ENCODE results near the gene AQR. TPM values are rescaled to one million over a fixed set of nuclear protein-coding genes. Genes with fewer than 3 reads are reported as not detected.
"Not testable (repeated sequence)": the region's sequence is repeated elsewhere in the genome, so short reads cannot be mapped to it uniquely, and the experiment has no call there.

Gene AQR
- total and polyA plus RNA-seq, 3 donors from 2014 or later: 37.6 to 39.2 (median 38.5) TPM

DNA sequence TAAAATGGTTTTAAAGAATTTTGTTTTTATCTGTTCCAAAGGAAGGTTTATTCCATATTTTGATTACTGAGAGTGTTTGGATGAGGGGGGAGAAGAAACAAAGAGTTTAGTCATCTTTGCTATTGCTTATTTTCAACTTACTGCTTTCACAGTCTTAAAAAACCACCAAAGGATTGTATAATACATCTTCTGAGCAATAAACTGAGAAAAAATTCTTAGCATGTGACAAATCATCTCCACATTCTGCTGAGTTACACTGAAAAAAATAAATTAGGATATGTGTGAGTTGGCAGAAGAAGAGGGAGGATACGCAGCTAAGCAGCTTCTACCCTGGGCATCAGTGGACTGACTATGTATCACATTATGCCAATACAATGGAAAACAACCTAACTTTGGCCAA, 151.0 kb downstream of the AQR start:
- no peaks in the 10 kb centered on the region for H3K4me1 ChIP-seq
- WGBS, 2 donors: 94 to 98% methylated on average over 1 of the region's 1 CpG
- H3K27ac ChIP-seq: no peak overlapping the region
- no peaks in the 10 kb centered on the region for H3K9me3 ChIP-seq
- no peak overlapping the region for H3K4me3 ChIP-seq
- H3K36me3 ChIP-seq (ENCODE audit: low read depth, missing control alignments): no peaks in the 10 kb centered on the region
- H3K27me3 ChIP-seq: no peaks in the 10 kb centered on the region
- DNase-seq: no peak
- no peak for TF ChIP-seq POLR2A (IDR thresholded peaks at IDR 0.05)
- TF ChIP-seq, protein P1, sequence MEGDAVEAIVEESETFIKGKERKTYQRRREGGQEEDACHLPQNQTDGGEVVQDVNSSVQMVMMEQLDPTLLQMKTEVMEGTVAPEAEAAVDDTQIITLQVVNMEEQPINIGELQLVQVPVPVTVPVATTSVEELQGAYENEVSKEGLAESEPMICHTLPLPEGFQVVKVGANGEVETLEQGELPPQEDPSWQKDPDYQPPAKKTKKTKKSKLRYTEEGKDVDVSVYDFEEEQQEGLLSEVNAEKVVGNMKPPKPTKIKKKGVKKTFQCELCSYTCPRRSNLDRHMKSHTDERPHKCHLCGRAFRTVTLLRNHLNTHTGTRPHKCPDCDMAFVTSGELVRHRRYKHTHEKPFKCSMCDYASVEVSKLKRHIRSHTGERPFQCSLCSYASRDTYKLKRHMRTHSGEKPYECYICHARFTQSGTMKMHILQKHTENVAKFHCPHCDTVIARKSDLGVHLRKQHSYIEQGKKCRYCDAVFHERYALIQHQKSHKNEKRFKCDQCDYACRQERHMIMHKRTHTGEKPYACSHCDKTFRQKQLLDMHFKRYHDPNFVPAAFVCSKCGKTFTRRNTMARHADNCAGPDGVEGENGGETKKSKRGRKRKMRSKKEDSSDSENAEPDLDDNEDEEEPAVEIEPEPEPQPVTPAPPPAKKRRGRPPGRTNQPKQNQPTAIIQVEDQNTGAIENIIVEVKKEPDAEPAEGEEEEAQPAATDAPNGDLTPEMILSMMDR (IDR thresholded peaks at IDR 0.05): no peak
- intact Hi-C loops (cut with DNase I; ENCODE audit: low total_unique reads): no loop called here

DNA sequence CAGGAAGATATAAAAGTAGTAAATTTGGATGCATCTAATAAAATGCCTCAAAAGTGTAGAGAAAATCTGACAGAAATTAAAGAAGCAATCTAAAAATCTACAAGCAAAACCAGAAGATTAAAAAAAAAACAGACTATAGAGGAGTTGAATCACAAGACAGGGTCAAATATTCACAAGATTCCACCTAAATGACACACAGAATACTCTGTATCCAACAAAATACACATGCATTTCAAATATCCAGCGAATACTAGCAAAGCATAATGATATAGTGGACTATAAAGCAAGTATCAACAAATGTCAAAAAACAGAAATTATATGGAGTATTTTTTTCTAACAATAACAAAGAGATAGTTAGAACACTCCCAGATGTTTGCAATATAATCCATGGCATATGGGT, 153.7 kb downstream of the AQR start:
- Histone ChIP-seq H3K36me3 (ENCODE audit: low read depth, missing control alignments) (no peaks in the 10 kb centered on the region), H3K27ac (no peak overlapping the region), H3K4me3 (no peak overlapping the region), H3K27me3 (no peaks in the 10 kb centered on the region), H3K4me1 (no peaks in the 10 kb centered on the region), H3K9me3 (no peaks in the 10 kb centered on the region)
- 78 to 84% methylated on average over 1 of the region's 1 CpG for WGBS, 2 donors
- intact Hi-C loops (cut with DNase I; ENCODE audit: low total_unique reads): no loop called here
- DNase-seq: no peak
- TF ChIP-seq, protein P1 (IDR thresholded peaks at IDR 0.05): no peak
- no peak for TF ChIP-seq POLR2A (IDR thresholded peaks at IDR 0.05)

DNA sequence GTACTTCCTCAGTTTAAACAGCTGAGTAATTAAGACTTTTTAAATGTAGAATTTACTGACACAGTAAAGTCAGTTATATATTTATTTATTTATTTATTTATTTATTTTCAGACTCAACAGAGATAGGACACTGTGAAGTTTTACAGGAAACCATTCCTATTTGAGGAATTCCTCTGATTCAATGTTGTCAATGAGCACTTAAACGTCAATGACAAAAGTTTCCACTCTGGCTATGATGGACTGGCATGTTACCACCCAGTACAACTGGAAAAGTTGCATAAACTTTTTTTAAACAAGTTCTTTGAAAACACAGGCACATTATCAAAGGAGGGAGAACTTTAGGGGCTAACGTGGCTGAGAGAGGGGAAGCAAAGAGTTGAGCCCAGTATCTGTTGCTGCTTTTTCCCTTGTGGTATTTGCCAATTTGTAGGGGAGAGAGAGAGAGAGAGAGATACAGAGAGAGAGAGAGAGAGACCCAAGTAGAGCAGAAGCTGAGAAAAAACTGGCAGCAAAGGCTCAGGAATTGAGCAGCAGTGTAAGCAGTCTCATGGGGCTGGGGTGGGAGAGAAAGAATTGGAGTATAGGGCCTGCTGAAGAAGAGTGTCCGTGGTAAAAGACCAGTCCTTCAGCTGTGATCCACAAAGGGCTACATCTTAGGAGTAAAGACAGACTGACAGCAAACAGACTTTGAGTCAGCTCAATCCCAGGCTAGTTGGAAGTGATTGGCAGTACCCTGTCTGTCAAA, 155.9 kb downstream of the AQR start:
- Histone ChIP-seq H3K27ac (no peak overlapping the region), H3K27me3 (no peaks in the 10 kb centered on the region), H3K4me3 (no peak overlapping the region), H3K9me3 (no peaks in the 10 kb centered on the region), H3K36me3 (ENCODE audit: low read depth, missing control alignments) (no peaks in the 10 kb centered on the region), H3K4me1 (no peaks in the 10 kb centered on the region)
- no peak for TF ChIP-seq POLR2A (IDR thresholded peaks at IDR 0.05)
- TF ChIP-seq, protein P1 (IDR thresholded peaks at IDR 0.05): no peak
- DNase-seq: no peak
- intact Hi-C loops (cut with DNase I; ENCODE audit: low total_unique reads): no loop called here
- WGBS, 2 donors: 56 to 58% methylated on average over 3 of the region's 3 CpGs

DNA sequence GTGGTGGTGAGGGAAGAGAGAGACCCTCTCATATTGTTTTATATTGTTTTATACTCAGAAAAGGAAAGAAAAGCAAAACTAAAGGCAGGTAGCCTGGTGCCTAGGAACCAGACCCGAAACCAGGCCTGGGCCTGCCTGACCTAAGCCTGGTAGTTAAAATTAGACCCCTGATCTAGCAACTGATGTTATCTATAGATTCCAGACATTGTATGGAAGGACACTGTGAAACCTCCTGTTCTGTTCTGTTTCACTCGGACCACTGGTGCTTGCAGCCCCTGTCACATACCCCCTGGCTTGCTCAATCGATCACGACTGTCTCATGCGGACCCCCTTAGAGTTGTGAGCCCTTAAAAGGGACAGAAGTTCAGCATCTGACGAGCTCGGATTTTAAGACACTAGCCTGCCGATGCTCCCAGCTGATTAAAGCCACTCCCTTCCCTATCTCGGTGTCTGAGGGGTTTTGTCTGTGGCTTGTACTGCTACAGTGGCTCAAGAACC, 156.6 kb downstream of the AQR start:
- H3K36me3 ChIP-seq (ENCODE audit: low read depth, missing control alignments); H3K9me3 ChIP-seq; H3K27ac ChIP-seq; H3K4me1 ChIP-seq; H3K4me3 ChIP-seq; H3K27me3 ChIP-seq; DNase-seq; intact Hi-C loops (cut with DNase I; ENCODE audit: low total_unique reads): not testable (repeated sequence)
- WGBS, 2 donors: 54 to 63% methylated on average over 9 of the region's 9 CpGs

DNA sequence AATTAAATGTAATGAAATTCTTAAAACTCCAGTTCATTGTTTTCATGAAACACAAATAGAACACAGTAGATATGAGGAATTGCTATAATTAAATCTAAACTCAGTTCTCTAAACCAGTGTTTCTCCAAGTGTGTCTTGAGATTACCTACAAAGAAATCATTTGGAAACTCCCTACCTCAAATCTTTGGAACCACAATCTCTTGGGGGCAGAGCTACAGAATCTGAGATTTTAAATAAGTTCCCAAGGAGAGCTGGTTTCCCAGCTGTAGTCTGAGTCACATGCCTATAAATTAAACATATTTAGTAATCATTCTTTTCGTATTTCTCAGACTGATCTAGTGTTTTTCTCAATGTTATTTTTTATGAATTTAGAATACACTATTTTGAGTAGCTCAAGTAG, 157.2 kb downstream of the AQR start:
- Histone ChIP-seq H3K36me3 (ENCODE audit: low read depth, missing control alignments) (no peaks in the 10 kb centered on the region), H3K27me3 (no peaks in the 10 kb centered on the region), H3K9me3 (no peaks in the 10 kb centered on the region), H3K4me1 (no peaks in the 10 kb centered on the region), H3K4me3 (no peak overlapping the region), H3K27ac (no peak overlapping the region)
- WGBS, 2 donors: 68 to 83% methylated on average over 1 of the region's 1 CpG
- TF ChIP-seq POLR2A (IDR thresholded peaks at IDR 0.05): no peak
- TF ChIP-seq, protein P1 (IDR thresholded peaks at IDR 0.05): no peak
- intact Hi-C loops (cut with DNase I; ENCODE audit: low total_unique reads): no loop called here
- no peak for DNase-seq
